SK-MEL-5 (cell line): ENCODE measurements around the gene CHKA. TPM values are rescaled to one million over a fixed set of nuclear protein-coding genes. Genes with fewer than 3 reads are reported as not detected.
A peak's percentile ranks its signal among the peaks of the same experiment; 100 is the strongest.

Experiments
- DNase-seq: peaks from one replicate; pipeline ENCODE4 v3.0.0-alpha.2; 2016; ENCODE audit warnings: low read depth, low spot score
- in situ Hi-C: cut with HindIII; loops from 2 replicates; pipeline ENCODE4 v1.10.0; 2016; ENCODE audit warnings: low sequenced_read_pairs, high pct_unique_total_duplicates, low pct_unique_long_range_greater_than_20kb
- total RNA-seq: library from RNA; depleted of rRNA; stranded (reverse); fragments of >200 nt; shearing (Covaris generic); gene quantifications from 2 replicates; pipeline ENCODE4 v1.2.3, GENCODE V29; 2014

The CHKA gene
- total RNA-seq, 1 experiment from 2014 or later = 62.2 TPM

- DNase-seq = peak; percentile 56
- in situ Hi-C loops = no loop called here
These were observed 104.0 kb downstream of the CHKA start for GRCh38 chr11:68016904-68017817.

- DNase-seq = no peak
- in situ Hi-C loops = no loop called here
These were observed 104.9 kb downstream of the CHKA start for GRCh38 chr11:68016161-68016903.

GRCh38 chr11:68015467-68015866 lies 105.7 kb downstream of the CHKA start:
- no peak for DNase-seq

GRCh38 chr11:68014947-68015447 lies 106.2 kb downstream of the CHKA start:
- DNase-seq = no peak
- in situ Hi-C loops = no loop called here

More at GRCh38 chr11:68015467-68015866, 105.7 kb downstream of the CHKA start:
- in situ Hi-C loops = no loop called here

- in situ Hi-C loops = no loop called here
- DNase-seq = no peak
These were observed 106.8 kb downstream of the CHKA start for GRCh38 chr11:68014157-68014946.

- DNase-seq = no peak
- in situ Hi-C loops = no loop called here
These were observed 107.5 kb downstream of the CHKA start for GRCh38 chr11:68013611-68014156.

GRCh38 chr11:68012843-68013610 lies 108.2 kb downstream of the CHKA start:
- in situ Hi-C loops = no loop called here
- peak; percentile 46 for DNase-seq

GRCh38 chr11:68012044-68012842 lies 108.9 kb downstream of the CHKA start:
- in situ Hi-C loops = no loop called here
- no peak for DNase-seq

GRCh38 chr11:68011051-68011943 lies 109.9 kb downstream of the CHKA start:
- in situ Hi-C loops = no loop called here
- DNase-seq = no peak

- in situ Hi-C loops = no loop called here
- peak; percentile 72 for DNase-seq
These were observed 110.8 kb downstream of the CHKA start, which contains the start of gene ALDH3B1 for GRCh38 chr11:68010090-68011041. TSS of gene ALDH3B1 (plus strand) at chr11:68010327. CDS start at chr11:68015298, 4,971 bp downstream.

GRCh38 chr11:68009391-68010089 lies 111.6 kb downstream of the CHKA start:
- peak; percentile 29 for DNase-seq
- in situ Hi-C loops = no loop called here

- in situ Hi-C loops = no loop called here
These were observed 112.5 kb downstream of the CHKA start for GRCh38 chr11:68008381-68009337.

More at GRCh38 chr11:68008381-68009337, 112.5 kb downstream of the CHKA start:
- no peak for DNase-seq
